H1 (cell line): Measurements from ENCODE around the gene POPDC3. TPM values are rescaled to one million over a fixed set of nuclear protein-coding genes. Genes with fewer than 3 reads are reported as not detected.

ENCODE experiments used
- ASH2L ChIP-seq: fragments of 200-600, 300-600 bp; sonication (generic); IDR thresholded peaks from one replicate; pipeline ENCODE4 v1.7.1; 2017; ENCODE audit warnings: low read length
- ATF2 ChIP-seq: IDR thresholded peaks from 2 replicates; pipeline ENCODE4 v1.6.1; 2012; ENCODE audit warnings: low read length, inconsistent platforms
- CHD1 ChIP-seq: IDR thresholded peaks from 2 replicates; pipeline ENCODE4 v1.6.1; 2012; ENCODE audit warnings: low read depth, low read length, improper control_type of control experiment
- MAFK ChIP-seq: IDR thresholded peaks from 2 replicates; pipeline ENCODE4 v1.6.1; 2012; ENCODE audit warnings: low read depth, mild to moderate bottlenecking, improper control_type of control experiment, low read length
- SUZ12 ChIP-seq: fragments of 200-600 bp; sonication (generic); IDR thresholded peaks from 2 replicates; pipeline ENCODE4 v1.6.1; 2012; ENCODE audit warnings: mild to moderate bottlenecking, inconsistent platforms, low read length, moderate library complexity, mixed read lengths
- polyA plus RNA-seq, 7 experiments: library from polyadenylated mRNA; depleted of rRNA in 3 of 7; stranded (reverse) in 5 of 7; unstranded in 2 of 7; fragments of >200 nt in 5 of 7; fragments of 200-250 nt in 2 of 7; gene quantifications; 1 replicate in 5 of 7; 2 replicates in 1 of 7; 4 replicates in 1 of 7; pipeline versions ENCODE4 v1.2.1 to v1.2.3, GENCODE V29; 2011 to 2013; ENCODE audit warnings: missing spikeins in 2 of 7, mixed read lengths in 2 of 7
- total RNA-seq: library from RNA; stranded (reverse); fragmentation: NEBNext Ultra II Directional; extraction: Animal tissue kit (Norgen Biotek cat#: 25700); gene quantifications from 2 replicates; pipeline ENCODE4 v1.2.1, GENCODE V29; 2021

POPDC3 gene
- total and polyA plus RNA-seq, 2 of the 8 experiments (the other 6 are each of a cell fraction or from before 2014, with no cell fraction given), result 3.7 to 6.5 TPM

DNA sequence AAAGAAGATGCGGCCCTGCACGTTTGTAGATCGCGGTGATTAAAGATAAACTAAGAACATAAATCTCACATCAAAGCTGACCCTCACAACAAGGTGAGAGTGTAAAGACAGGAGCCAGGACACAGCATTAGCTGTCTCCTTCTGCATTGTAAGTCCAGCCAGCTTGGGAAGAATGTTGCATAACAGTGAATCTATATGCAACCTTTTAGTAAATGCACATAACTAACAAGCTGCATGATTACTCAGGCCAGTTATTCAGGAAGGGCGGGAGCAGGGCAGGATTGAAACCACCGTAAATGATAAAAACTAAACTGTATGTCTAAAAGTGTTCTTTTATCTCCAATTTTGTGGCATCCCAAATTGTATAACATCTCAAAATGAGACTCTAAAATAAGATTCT is 57.1 kb downstream of the POPDC3 start (continued):
- TF ChIP-seq ASH2L (no peak), MAFK (no peak), CHD1 (no peak), SUZ12 (no peak), ATF2 (no peak)
